ENCODE results near the gene PSMD1.

Gene PSMD1

DNA sequence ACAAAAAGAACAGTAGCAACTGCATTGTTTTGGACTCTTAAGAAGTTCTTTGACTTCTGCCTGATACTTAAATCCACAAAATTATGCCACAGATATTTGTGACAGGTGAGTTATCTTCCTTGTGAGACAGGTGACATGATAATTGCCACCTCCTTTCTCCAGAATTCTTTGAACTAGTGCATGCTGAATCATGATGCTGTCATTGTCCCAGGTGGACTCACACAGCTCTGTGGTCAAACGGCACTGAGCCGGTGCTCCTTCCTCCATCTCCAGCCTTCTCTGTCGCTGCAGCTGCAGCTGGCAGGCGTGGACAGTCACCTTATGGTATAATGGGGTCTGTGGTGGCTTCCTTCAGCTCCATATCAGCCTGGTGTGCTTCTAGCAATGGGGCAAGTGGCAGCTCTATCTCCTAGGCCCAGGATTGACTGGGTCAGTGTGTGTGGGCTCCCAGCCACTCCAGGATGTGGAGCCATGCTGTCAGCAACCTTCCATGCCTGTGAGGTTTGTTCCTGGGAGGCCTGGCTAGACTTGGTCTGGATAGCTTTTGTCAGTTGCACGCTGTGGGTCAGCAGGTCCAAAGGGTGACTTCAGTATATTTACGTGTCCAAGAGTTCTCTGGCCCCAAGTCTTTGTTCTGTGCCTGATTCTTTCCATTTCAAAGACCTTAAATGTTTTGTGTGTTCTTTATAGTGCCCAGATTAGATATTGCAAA, 157.4 kb downstream of the PSMD1 start:
- DNase-seq, result no peak

DNA sequence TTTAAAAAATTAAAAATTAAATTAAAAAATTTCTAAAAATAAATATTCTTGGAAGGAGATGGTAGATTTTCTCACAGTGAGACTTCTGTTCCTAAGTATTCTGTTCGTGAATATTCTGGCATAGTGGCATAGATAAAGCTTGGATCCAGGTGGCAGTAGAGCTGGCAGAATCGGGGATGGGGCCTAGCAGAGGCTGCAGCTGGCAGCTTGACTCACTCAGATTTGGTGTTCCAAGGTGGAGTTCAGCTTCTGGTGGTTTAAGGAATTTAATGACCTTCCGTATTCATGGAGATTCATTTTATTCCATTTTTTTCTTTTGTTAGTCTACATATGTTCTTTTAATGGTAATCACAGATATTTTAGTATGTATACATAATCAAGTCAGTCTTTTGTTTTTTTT, 161.7 kb downstream of the PSMD1 start:
- DNase-seq, result no peak

DNA sequence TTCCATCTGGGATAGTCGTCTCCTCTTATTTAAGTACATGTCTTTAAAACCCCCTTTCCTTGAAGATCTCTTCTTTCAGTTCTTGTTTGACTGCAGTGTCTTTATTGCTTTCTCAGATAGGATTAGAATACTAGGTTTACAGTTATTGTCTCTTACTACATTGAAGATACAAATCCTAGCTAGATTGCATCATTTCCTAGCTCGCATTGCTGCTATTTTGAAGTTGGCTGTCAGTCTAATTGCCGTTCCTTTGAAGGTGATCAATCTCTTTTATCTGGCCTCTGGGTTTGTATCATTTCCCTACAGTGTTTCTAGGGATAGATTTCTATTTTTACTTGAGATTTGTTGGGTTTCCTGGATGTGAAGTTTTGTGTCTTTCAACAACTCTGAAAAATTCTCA, 162.6 kb downstream of the PSMD1 start:
- DNase-seq, result no peak

GRCh38 chr2:231221761-231222160, 165.1 kb downstream of the PSMD1 start:
- no peak for DNase-seq

Measured in NCI-H510A treated with DMSO at 0.1 percent for 48 hours (cell line).